HG02642 (cell line): ENCODE data around the gene C3orf52.

ENCODE experiments used
- ATAC-seq: cut with Tn5 transposase; IDR thresholded peaks from one replicate; pipeline ENCODE4 v1.9.1; 2021; ENCODE audit warnings: mild to moderate bottlenecking; ENCODE audit not compliant: unreplicated experiment, poor library complexity

The C3orf52 gene

GRCh38 chr3:112115806-112116383 is 29.7 kb downstream of the C3orf52 start:
- ATAC-seq = no peak

DNA sequence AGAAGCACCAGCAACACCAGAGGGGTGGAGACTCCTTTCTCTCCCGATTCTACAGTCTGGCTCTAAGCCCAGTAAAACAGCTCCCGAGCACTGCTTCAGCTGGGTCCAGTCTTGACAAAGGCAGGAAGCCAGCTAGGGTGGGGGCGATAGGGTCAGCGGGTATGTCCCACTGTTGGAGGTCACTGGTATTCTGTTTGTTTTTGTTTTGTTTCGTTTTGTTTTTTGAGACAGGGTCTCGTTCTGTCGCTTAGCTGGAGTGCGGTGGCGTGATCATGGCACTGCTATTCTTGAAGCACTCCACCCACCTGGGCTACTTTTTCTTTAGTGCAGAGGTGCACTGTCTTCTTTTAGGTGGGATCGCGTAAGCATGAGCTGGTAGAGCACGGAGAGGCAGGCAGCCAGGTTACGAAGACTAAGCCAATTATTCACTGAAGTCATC is 30.6 kb downstream of the C3orf52 start:
- no peak for ATAC-seq

GRCh38 chr3:112117415-112117814 is 31.2 kb downstream of the C3orf52 start:
- ATAC-seq = no peak

DNA sequence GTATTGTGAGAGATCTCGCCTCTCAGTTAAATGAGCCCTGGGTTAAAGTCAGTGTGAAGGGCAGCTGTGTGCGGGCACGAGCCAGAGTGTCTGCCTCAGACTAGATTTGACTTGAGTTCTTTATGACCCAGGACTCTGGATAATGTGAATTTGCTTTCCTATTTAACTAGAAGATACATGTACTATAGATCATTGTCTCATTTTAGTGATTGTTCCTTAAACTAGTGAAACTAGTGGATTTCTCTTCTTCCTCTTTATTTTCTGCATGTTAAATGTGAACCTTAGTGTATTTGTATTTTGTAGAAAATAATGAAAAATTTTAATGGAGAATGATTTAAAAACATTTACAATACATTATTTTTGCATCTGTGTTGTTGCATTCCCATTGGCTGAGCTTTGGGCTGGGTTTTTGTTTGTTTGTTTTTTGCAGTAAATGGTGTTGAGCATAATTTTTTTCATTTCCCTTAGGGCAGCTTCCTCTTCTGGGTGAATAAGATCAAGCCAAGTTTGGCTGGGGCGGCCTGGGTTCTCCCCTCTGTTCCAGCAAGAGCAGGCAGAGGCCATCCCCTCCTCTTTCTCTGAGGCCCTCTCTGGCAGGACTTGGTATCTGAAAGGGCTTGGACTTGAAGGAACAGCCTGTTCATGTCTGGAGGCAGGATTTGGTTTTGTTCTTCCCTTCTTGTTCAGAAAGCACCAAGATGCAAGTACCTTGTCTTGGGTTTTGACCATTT is 31.8 kb downstream of the C3orf52 start:
- ATAC-seq = no peak

GRCh38 chr3:112119962-112120836 is 34.0 kb downstream of the C3orf52 start:
- no peak for ATAC-seq

DNA sequence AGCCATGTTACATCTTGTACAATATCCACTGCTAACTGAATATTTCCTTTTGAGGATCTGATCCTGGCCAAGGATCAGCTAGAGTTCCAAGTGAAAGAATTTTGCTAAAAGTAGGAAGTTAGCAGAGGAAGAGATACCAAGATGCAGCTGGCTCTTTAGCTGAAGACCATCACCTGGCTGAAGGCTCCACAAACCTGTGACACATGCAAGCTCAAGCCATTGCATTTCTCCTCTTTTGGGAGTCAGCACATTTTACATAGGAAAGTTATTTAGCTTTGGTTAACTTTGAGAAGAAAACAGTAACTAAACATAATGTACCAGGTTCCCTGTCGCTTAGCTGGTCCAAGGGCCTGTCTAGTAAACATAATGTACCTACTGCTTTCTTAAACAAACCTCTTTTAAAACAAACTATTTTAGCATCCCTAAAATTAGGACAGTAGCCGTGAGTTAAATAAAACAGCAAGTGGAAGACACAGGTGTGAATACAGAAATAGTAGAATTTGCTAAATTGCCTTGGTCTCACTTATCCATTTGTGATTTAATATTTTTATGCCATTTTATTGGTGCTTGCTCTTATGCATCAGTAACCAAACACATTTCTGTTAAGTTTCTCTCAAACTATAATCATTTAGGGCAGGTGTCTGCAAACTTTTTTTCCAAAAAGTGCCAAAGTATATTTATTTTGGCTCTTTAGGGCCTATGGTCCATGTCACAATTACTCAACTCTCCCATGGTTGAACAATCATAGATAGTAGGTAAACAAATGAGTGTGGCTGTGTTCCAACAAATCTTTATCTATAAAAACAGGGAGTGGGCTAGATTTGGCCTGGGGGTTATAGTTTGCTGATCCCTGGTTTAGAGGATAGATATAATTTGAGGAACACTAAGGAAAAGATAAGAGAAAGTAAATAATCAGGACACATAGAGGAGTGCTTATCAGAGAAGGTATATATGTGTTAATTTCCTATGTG is 35.7 kb downstream of the C3orf52 start:
- no peak for ATAC-seq

DNA sequence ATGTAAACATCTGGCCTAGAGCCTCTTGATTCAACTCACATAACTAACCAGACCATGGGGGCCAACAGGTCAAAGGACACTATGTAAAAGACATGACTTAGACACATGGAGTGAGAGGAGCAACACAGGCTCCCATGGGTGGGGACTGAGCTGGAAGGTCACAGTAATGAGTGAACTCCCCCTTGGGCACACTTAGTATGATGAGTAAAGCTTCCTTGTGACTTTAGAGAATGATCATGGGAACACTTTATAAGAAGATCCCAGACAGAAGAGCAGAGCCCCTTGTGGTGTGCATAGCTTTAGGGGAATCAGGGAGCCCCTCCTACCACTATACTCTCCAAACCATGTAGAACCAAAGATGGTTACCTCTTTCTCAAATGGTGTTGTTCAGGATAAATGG is 36.7 kb downstream of the C3orf52 start:
- no peak for ATAC-seq

DNA sequence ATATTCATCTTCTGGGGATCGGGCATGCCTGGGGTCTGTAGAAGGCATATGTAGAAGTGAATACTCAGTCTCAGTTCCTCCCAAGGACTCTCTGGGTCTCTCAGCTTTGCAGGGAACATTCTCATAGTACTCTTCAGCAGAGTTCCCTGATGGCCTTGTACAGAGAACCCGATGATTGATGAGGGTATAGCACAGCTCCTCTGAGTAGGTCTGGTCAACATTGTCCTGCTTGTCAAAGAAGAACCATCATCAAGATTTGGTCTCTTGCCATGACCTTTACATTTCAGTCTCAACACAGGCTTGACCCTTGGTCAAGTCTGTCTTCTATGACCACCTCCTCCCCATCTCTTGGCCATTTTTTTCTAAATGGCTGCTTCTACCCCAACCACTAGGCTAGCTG is 37.4 kb downstream of the C3orf52 start:
- no peak for ATAC-seq

DNA sequence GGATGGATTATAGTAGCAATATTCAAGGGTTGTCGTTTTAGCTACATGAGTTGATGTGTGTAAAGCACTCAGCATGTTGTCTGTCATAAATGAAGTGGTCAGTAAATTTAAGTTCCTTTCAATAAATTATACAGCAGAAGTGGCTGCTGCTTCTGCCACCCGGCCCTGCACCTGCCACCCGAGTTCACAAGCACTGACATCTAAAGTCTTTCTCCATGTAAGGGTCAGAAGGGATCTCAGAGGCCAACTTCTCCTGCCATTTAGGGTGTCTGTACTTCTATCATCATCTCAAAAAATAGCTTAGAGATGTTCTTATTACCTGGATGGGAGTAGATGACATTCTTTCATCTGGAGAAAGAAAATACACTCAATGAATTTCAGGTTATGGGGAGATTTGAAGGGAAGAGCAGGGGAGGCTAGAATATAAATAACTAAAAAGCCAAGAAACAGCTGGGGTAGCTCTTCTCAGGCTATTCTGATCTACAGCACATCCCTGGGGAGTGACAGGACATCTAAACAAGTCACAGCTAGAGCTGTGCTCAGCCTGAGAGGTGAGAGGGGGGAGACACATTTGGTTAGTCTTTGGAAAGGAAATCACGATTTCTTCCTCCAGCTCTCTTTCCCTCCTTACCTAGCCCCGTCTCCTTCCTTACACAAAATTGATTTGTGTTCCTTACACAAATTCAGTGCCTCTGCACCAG is 38.9 kb downstream of the C3orf52 start:
- ATAC-seq = no peak

DNA sequence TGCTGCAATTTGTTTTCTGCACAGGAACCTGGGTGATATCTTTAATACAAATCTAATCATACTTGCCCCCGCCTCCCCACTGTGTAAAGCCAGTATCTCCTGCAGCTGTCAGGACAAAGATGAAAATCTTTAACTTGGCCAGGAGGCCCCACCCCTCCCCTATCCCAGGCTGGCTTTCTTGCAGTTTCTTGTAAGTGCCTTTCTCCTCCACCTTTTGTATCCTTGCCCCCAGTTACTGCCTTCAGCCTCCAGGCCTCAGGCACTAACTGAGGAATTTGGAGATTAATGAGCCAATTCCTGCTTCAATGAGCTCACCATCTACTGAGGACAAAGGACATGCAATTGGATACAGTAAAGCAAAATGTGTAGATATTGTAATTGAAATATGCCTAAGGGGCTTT is 40.3 kb downstream of the C3orf52 start:
- no peak for ATAC-seq

- peak; percentile 28 for ATAC-seq
Observed at GRCh38 chr3:112127522-112128494, 41.6 kb downstream of the C3orf52 start.

GRCh38 chr3:112128843-112129727 is 42.9 kb downstream of the C3orf52 start:
- peak; percentile 49 for ATAC-seq

- ATAC-seq = no peak
Observed at GRCh38 chr3:112129925-112130637, 43.9 kb downstream of the C3orf52 start.

- no peak for ATAC-seq
Observed at GRCh38 chr3:112130638-112130993, 44.4 kb downstream of the C3orf52 start.

- ATAC-seq = no peak
Observed at GRCh38 chr3:112131111-112131510, 44.9 kb downstream of the C3orf52 start.

- no peak for ATAC-seq
Observed at GRCh38 chr3:112132088-112132487, 45.9 kb downstream of the C3orf52 start.

- ATAC-seq = peak; percentile 3
Observed at GRCh38 chr3:112132554-112132953, 46.4 kb downstream of the C3orf52 start.
